Measurements from ENCODE around the gene VARS2.

The VARS2 gene

GRCh38 chr6:30930506-30930905 lies 16.5 kb downstream of the VARS2 start (continued):
- TF ChIP-seq ZNF18 (tag by site-specific recombination; IDR thresholded peaks at IDR 0.05) = no peak
- TF ChIP-seq ZNF658 (tag by site-specific recombination; IDR thresholded peaks at IDR 0.05) = no peak
- TF ChIP-seq ZNF423 (tag by site-specific recombination; IDR thresholded peaks at IDR 0.05) = no peak
- no peak for TF ChIP-seq ZNF560 (tag by site-specific recombination; IDR thresholded peaks at IDR 0.05; ENCODE audit: borderline replicate concordance)
- no peak for TF ChIP-seq ZNF704 (tag by site-specific recombination; IDR thresholded peaks at IDR 0.05)
- TF ChIP-seq ZNF785 (tag by site-specific recombination; IDR thresholded peaks at IDR 0.05) = no peak

- no peaks in the 10 kb centered on the region for H3K9me3 ChIP-seq (ENCODE audit: control insufficient read depth, insufficient read depth, low read depth, low read length)
- H3K4me1 ChIP-seq (ENCODE audit: control insufficient read depth, insufficient read depth, low read length) = no peaks in the 10 kb centered on the region
- CTCF ChIA-PET = interaction anchor here (0.8 to 1.3 kb wide), 3 partner anchors 24 to 156 kb away, joined by 3 to 7 read pairs (median 6); no protein-coding TSS in a partner anchor
- TF ChIP-seq ZNF76 (tag by site-specific recombination; IDR thresholded peaks at IDR 0.05; ENCODE audit: borderline replicate concordance, low read depth) (no peak), IKZF3 (tag by site-specific recombination; IDR thresholded peaks at IDR 0.05) (no peak), PRDM1 (tag by site-specific recombination; IDR thresholded peaks at IDR 0.05) (no peak), ZNF701 (tag by site-specific recombination; IDR thresholded peaks at IDR 0.05) (no peak), ZNF692 (tag by site-specific recombination; IDR thresholded peaks at IDR 0.05) (no peak), ZNF174 (tag by site-specific recombination; IDR thresholded peaks at IDR 0.05) (no peak), ZNF629 (tag by site-specific recombination; IDR thresholded peaks at IDR 0.05) (no peak), ZNF132 (tag by site-specific recombination; IDR thresholded peaks at IDR 0.05; ENCODE audit: borderline replicate concordance) (no peak), ZIC2 (tag by site-specific recombination; IDR thresholded peaks at IDR 0.05) (no peak), ZNF23 (tag by site-specific recombination; IDR thresholded peaks at IDR 0.05; ENCODE audit: borderline replicate concordance) (no peak)
- no peak overlapping the region for H3K4me3 ChIP-seq (ENCODE audit: low read depth, low read length)
- POLR2A ChIA-PET = no interaction called here
- peaks cover 8 to 19% of the 10 kb centered on the region in 2 experiments; a peak in 2 of 3 replicates for H3K36me3 ChIP-seq (ENCODE audit: control insufficient read depth in 2 of 2, insufficient read depth in 1 of 2, low read length in 2 of 2)
- H3K27ac ChIP-seq (ENCODE audit: extremely low read depth, low read depth, low read length) = no peak overlapping the region
Observed at GRCh38 chr6:30931272-30931671, 17.2 kb downstream of the VARS2 start.

GRCh38 chr6:30931969-30932645 lies 18.1 kb downstream of the VARS2 start, which contains the start of gene SFTA2:
Gene SFTA2, minus strand, starts transcription at chr6:30932170. Its CDS starts 74 bp downstream, at chr6:30932096.
- Histone ChIP-seq H3K4me3 (ENCODE audit: low read depth, low read length) (no peak within 1 kb of the TSS), H3K4me1 (ENCODE audit: control insufficient read depth, insufficient read depth, low read length) (no peaks in the 10 kb centered on the region), H3K27ac (ENCODE audit: extremely low read depth, low read depth, low read length) (no peak within 1 kb of the TSS), H3K36me3 (ENCODE audit: control insufficient read depth in 2 of 2, insufficient read depth in 1 of 2, low read length in 2 of 2) (peaks cover 3 to 11% of the 10 kb centered on the region in 2 experiments; a peak in 2 of 3 replicates), H3K9me3 (ENCODE audit: control insufficient read depth, insufficient read depth, low read depth, low read length) (no peaks in the 10 kb centered on the region)
- POLR2A ChIA-PET = no interaction called here
- CTCF ChIA-PET = interaction anchor here (1.2 to 1.3 kb wide), 2 partner anchors 138 to 155 kb away, joined by 6 to 7 read pairs; no protein-coding TSS in a partner anchor
- TF ChIP-seq REST (tag by site-specific recombination; IDR thresholded peaks at IDR 0.05) = no peak
- TF ChIP-seq ZSCAN30 (tag by site-specific recombination; IDR thresholded peaks at IDR 0.05) = no peak
- TF ChIP-seq ZNF473 (tag by site-specific recombination; IDR thresholded peaks at IDR 0.05) = no peak
- TF ChIP-seq ZBTB20 (tag by site-specific recombination; IDR thresholded peaks at IDR 0.05) = no peak
- no peak for TF ChIP-seq ZNF549 (tag by site-specific recombination; IDR thresholded peaks at IDR 0.05)
- no peak for TF ChIP-seq ZFP37 (tag by site-specific recombination; IDR thresholded peaks at IDR 0.05)
- no peak for TF ChIP-seq ZNF23 (tag by site-specific recombination; IDR thresholded peaks at IDR 0.05; ENCODE audit: borderline replicate concordance)
- no peak for TF ChIP-seq ZNF433 (tag by site-specific recombination; IDR thresholded peaks at IDR 0.05; ENCODE audit: low read depth)
- no peak for TF ChIP-seq ZNF24 (tag by site-specific recombination; IDR thresholded peaks at IDR 0.05)
- no peak for TF ChIP-seq ZNF830 (tag by site-specific recombination; IDR thresholded peaks at IDR 0.05; ENCODE audit: low read depth)
- TF ChIP-seq RBAK (tag by site-specific recombination; IDR thresholded peaks at IDR 0.05) = no peak
- TF ChIP-seq ZNF16 (tag by site-specific recombination; IDR thresholded peaks at IDR 0.05; ENCODE audit: low read depth) = no peak
